Stimulated activated CD4-positive, alpha-beta T cell treated with anti-CD3 and anti-CD28 coated beads, TNF-alpha, amount 100 ng/mL, for 4 hours (primary cell): ENCODE measurements around the gene ZBED2.
"Not testable (repeated sequence)": the region's sequence is repeated elsewhere in the genome, so short reads cannot be mapped to it uniquely, and the experiment has no call there.

Experiments used
- DNase-seq, 3 experiments: peaks; one replicate each; pipeline ENCODE4 v3.0.0-alpha.2; 2020; ENCODE audit warnings: low read depth in 3 of 3

The ZBED2 gene

GRCh38 chr3:111571907-111572460 is 23.2 kb downstream of the ZBED2 start:
- no peak for DNase-seq

GRCh38 chr3:111571282-111571681 is 23.9 kb downstream of the ZBED2 start:
- no peak for DNase-seq

DNA sequence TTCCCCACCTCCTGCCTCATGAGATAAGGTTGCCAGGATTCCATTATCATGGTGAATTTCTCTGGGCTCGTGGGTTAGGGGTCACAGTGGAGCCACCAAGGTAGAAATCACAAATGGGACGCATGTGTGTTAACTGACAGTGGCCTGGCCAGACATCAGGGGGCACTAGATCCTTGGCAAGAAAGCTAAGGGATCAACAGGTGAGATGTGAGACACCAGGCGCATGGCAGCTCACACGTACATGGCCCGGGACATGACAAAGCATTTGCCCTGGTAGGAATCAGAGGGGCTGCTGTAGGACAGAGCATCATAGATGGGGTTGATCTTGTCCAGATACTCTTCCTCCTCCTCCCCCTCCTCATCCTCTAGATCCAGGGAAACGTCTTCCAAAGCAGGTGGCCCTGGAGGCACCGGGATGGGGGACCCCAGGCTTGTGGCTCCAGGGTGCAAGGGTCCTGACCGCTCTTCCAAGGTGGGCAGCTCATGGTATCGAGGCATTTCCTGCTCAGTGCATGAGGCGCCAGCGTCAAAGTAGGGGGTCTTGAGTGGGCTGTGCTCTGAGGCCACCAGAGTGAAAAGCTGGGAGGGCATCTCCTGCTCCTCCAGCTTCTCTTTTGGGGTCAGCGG is 24.6 kb downstream of the ZBED2 start:
- no peak for DNase-seq

- no peak for DNase-seq
Observed at GRCh38 chr3:111568911-111569310, 26.2 kb downstream of the ZBED2 start.

GRCh38 chr3:111568355-111568754 is 26.8 kb downstream of the ZBED2 start:
- DNase-seq, result no peak

GRCh38 chr3:111566844-111567243 is 28.3 kb downstream of the ZBED2 start:
- DNase-seq, result no peak

GRCh38 chr3:111561902-111562301 is 33.2 kb downstream of the ZBED2 start:
- DNase-seq, result not testable (repeated sequence)

GRCh38 chr3:111548756-111549155 is 46.4 kb downstream of the ZBED2 start:
- DNase-seq, result no peak

DNA sequence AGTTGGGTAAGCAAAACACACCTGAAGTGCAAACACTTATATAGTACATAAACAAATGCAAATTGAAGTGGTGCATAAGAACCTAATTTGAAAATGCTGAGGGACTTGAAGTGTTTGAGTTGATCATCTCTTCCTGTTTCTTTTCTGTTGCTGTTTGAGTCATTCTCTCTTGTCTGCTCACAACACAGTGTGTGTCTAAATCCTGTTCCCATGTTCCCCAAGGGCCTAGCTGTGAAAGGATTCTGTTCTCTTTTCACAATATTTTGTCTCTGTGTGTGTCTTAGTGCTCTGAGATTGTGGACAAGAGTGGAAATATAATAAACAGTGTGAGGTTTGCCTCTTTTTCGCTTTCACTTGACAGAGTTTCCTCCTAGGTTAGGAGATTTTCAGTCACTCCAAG is 47.1 kb downstream of the ZBED2 start:
- no peak for DNase-seq

DNA sequence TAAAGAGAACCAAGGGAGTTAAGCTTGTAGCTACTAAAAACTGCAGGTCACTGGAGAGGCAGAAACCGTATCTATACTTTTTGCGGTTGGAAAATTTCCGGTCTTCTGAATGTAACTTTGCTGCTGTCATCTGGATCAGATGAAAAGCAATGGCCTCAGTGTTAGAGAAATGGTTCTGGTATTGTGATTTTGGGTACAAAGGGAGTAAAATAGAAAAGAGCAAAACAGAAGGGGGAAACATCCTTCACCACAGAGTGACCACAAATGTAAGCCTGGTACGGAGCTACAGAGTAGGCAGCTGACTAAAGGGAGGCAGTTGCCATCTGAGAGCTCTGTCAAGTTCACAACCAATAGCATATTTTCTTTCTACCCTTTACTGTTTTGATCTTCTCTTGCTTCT is 47.5 kb downstream of the ZBED2 start:
- DNase-seq, result no peak

GRCh38 chr3:111545349-111545748 is 49.8 kb downstream of the ZBED2 start:
- DNase-seq, result no peak
